ENCODE results near the gene RAB30.
"Not testable (repeated sequence)": the region's sequence is repeated elsewhere in the genome, so short reads cannot be mapped to it uniquely, and the experiment has no call there.

RAB30 gene

GRCh38 chr11:83035070-83035854 lies 36.4 kb downstream of the RAB30 start:
- DNase-seq: no peak

- no peak for DNase-seq
Observed at GRCh38 chr11:83034673-83035014, 37.1 kb downstream of the RAB30 start.

DNA sequence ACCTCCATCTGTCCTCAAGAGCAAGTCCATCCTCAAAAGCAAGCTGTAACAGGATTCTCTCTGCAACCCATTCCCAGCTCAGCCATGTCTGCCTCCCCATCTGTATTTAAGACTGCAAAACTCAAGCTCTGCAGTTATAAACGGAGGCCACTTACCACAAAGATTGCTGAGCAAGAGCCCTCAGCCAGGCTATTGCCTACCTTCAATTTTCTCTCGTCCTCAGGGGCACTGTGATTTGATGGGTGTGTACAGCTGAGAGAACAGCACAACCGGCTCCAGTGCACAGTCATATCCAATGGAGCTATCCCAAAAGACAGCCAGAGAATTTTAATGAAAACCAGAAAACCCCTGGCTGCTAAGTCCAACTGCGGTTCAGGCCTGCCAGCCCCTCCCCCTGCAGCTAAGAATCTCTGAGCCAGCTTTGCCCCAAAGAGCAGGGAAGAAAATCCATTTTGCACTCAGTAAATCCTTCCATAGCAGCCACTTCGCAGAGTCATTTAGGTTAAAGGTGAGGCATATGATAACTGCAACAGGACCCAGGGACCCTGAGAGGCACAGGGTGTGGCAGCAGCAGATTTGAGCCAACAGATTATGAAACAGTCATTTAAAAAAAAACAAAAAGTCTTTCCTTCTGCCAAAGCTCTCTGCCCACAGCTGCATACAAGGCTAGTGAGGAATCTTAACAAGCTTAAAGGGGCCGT lies 37.6 kb downstream of the RAB30 start:
- no peak for DNase-seq

GRCh38 chr11:83033371-83033770 lies 38.3 kb downstream of the RAB30 start:
- no peak for DNase-seq

DNA sequence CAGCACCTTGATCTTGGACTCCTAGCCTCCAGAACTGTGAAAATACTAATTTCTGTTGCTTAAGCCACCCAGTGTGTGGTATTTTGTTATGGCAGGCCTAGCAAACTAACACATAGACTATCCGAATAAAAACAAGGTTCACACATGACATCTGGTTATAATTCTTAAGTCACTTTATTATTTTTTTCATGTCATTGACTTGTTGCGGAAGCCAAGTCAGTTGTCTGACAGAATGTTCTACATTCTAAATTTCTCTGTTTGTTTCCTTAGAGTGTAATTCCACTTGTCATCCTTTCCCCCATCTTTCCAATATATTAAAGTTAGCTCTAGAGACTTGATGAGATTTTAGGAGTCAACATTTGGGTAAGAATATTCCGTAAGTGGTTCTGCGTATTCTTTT lies 40.6 kb downstream of the RAB30 start:
- DNase-seq: no peak

DNA sequence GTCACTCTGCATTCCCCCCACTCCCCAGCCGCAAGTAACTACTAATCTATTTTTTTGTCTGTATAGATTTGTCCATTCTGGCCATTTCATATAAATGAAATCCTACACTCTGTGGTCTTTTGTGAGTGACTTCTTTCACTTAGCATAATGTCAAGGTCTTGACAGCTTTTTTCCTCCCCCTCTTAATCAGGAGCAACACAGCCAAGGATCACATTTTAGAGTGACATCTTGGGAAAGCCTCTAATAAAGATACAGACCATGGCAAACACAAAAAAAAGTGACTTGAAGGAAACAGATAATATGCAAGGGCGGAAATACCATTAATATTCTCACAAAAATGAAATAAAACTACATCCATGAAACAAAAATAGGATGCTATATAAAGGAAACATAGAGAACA lies 43.9 kb downstream of the RAB30 start:
- no peak for DNase-seq

GRCh38 chr11:83027289-83027688 lies 44.4 kb downstream of the RAB30 start:
- DNase-seq: no peak

- DNase-seq: no peak
Observed at GRCh38 chr11:83026229-83026628, 45.5 kb downstream of the RAB30 start.

DNA sequence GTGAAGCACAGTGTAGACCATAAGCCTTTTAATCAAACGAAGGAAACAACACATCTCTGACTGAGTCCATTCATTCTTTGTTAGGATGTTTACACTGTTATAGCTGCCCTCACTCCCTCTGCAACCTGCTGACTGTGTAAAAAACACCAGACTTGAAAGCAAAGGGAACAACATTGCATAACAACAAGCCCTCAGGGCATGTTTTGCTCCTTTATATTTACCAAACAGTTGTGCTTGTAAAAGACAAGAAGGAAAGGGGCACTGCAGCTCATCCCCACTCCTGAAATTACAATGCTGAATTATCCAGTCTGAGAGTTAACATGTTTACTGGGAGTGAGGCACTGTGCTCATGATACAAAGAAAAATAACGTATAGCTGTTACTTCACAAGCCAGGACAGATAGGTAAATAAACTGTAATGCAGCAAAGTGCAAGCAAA lies 46.4 kb downstream of the RAB30 start:
- DNase-seq: no peak

GRCh38 chr11:83024270-83024854 lies 47.3 kb downstream of the RAB30 start:
- no peak for DNase-seq

DNA sequence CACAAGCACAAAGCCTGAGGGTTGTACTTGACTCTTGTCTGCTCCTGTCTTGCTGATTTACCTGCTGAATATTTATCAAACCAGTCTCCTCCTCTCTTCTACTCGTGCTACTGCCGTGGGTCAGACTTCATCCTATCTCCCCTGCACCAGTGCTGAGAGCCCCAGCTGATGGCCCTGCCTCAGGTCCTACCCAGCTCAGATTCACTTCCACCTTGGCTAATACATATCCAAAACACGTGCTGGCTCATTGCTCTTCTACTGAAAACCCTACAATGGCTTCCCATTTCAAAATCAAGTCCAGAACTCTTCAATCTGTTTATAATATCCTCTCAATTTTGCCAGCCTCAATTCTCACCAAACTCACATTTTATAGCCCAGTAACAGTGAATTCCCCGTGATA lies 48.3 kb downstream of the RAB30 start:
- no peak for DNase-seq

DNA sequence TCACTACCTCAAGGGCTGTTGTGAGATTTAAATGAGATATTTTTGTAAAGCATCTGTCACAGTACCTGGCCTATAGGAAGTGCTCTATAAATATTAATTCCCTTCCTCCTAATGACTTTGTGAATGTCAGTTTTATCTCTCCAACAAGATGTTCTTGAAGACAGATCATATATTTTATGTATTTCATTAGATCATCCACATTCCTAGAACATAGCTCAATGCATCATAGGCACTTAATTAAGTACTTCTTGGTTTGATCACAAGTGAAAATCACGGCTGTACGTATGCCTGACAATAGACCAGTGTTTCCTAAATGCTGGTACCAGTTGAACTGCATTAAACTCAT lies 49.9 kb downstream of the RAB30 start:
- no peak for DNase-seq

- no peak for DNase-seq
Observed at GRCh38 chr11:83020942-83021779, 50.5 kb downstream of the RAB30 start.

GRCh38 chr11:83019888-83020579 lies 51.7 kb downstream of the RAB30 start:
- DNase-seq: no peak

DNA sequence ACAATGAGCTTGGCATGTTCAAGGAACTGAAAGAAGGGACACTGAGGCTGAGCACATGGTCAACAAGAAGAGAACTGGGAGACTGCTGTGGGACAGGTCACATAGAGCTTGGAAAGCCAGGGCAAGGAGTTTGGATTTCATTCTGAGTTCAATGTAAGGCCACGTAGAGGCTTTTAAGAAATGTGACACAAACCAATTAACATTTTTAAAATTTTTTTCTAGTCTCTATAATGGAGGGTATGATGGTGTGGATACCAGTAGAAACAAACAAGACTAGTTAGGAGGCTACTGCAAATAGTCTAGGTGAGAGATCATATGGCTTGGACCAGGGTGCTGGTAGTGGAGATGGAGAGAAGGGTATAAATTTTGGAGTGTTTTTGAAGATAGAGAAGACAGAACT lies 56.7 kb downstream of the RAB30 start:
- DNase-seq: no peak

DNA sequence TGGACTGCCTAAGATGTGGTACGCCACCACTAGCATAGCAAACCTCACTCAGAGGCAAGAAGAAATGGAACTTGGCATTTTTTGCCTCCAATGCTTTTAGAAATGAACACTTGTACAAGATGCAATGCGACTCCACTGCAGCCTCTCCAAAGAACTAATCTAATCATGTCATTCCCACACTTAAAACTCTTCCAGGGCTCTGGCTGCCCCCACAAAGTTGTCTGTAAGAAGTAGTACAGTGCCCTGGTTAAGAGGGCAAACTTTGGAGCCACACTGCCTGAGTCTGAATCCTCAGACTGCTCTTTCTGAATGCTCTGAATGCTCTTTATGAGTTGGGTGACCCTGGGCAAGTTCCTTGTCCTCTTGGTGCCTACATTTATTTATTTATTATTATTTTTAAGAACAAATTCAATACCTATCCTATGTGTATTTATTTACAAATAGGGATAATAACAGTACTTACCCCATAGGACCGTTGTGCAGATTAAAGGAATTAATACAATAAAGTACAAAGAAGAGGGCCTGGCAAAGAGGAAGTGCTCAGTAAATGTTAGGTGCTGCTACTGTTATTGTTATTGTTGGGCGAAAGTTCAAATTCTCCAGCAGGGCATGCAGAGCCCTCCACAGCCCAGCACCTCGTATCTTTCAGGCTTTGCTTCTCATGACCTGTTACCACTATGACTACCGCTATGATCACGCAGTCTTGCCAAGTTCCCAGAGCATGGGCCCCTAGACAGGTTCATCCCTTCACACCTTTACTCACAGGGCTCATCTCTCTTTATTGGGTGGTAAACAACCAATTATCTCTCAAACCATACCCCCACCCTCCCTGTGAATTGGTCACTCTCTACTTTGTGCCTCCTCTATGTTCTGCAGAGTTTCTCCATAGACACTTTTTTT lies 59.3 kb downstream of the RAB30 start:
- DNase-seq: no peak

DNA sequence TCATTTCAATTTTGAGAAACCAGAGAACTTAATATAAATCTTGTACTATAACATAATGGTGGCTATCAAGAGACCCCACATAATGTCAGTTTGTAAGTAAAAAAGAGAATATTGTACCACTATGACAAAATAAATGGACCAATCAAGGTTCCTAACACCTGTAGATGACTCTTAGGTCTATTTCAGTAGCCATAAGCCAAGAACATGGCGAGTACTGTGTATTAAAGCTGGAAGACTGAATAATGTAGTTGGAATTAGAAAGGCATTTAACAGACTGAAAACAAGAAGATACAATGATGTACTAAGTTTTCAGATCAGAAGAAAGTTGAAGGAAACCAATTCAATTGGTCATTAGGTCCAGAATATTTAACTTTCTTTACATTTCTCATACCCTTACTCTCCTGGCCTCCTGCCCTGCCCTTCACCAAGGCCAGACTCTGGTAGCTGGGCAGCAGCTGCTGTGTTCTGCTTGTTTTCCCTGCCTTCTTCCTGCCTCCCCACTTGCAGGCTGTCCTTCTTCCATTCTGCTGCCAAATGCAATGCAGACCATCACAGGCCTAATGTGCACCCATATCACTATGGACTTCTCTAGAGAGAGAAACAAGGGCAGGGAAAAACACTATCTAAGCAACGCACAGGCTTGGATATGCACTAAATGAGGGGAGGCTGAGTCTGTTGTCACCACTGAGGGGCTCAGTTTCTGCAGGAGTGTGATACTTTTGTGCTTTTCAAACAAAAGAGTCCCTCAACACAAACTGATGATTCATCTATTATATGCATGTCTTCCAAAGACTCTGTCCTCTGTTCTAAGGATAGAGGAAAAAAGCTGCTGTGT lies 60.1 kb downstream of the RAB30 start:
- DNase-seq: no peak

DNA sequence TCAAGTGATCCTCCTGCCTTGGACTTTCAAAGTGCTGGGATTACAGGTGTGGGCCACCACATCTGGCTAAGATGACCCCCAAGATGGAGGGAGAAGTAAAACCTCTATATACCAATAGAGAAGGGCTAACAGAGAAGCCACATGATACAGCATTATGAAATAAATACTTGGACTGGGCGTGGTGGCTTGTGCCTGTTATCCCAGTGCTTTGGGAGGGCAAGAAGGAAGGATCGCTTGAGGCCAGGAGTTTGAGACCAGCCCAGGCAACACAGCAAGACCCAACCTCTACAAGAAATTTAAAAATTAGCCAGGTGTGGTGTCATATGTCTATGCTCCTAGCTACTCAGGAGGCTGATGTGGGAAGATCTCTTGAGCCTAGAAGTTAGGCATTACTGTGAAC lies 61.7 kb downstream of the RAB30 start:
- no peak for DNase-seq

- DNase-seq: not testable (repeated sequence)
Observed at GRCh38 chr11:83009136-83009535, 62.6 kb downstream of the RAB30 start.

DNA sequence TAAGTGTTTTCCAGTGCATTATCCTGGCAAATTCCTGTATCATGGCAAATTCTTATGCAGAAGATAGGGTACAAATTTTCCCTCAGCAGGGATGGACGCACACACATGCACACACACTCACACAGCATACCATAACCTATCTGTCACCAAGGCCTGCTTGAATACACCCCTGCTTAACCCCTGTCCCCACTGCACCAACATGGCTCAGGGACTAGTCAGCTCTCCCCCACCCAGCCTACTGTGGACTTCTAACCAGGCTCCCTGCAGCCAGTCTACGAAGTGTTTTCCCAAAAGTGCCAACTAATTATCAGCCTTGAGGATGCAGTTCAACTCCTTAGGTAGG lies 63.1 kb downstream of the RAB30 start:
- no peak for DNase-seq

Data from stimulated activated CD4-positive, alpha-beta T cell treated with anti-CD3 and anti-CD28 coated beads, Interleukin-2, amount 100 ng/mL, for 24 hours (primary cell).